Mucosa of descending colon (tissue), 3 donors: Measurements from ENCODE around the gene SPTBN1. TPM values are rescaled to one million over a fixed set of nuclear protein-coding genes. Genes with fewer than 3 reads are reported as not detected.

Experiments used
- ATAC-seq: fragments of 200-7000 bp; cut with Tn5 transposase; one replicate; pipeline ENCODE4 v1.9.1; 2020; ENCODE audit warnings: mild to moderate bottlenecking, moderate library complexity
- DNase-seq, 3 donors: peaks; one replicate each; pipeline ENCODE4 v3.0.0-alpha.2; 2020
- H3K36me3 ChIP-seq: fragments of 200-600 bp; one replicate; pipeline ENCODE4 v1.8.0; 2021; ENCODE audit warnings: low read depth, mild to moderate bottlenecking
- H3K4me1 ChIP-seq: fragments of 200-600 bp; one replicate; pipeline ENCODE4 v1.8.0; 2021; ENCODE audit warnings: low read depth, mild to moderate bottlenecking
- H3K4me3 ChIP-seq: fragments of 200-600 bp; one replicate; pipeline ENCODE4 v1.8.0; 2021; ENCODE audit warnings: mild to moderate bottlenecking
- H3K9me3 ChIP-seq: fragments of 200-600 bp; one replicate; pipeline ENCODE4 v1.8.0; 2021; ENCODE audit warnings: mild to moderate bottlenecking
- CTCF ChIP-seq: fragments of 200-600 bp; IDR thresholded peaks from one replicate; pipeline ENCODE4 v1.8.0; 2022; ENCODE audit warnings: antibody characterized with exemption, mild to moderate bottlenecking
- intact Hi-C, 2 donors: fragments of 100-400 bp; cut with DNase I in 1 of 2; cut with micrococcal nuclease in 1 of 2; formaldehyde crosslinking; loops; one replicate each; pipeline versions ENCODE4 v1.11.0 to v1.11.1; 2022; cut with DNase I, micrococcal nuclease
- total RNA-seq, 3 donors: library from RNA; stranded (reverse); fragmentation: NEBNext Ultra II Directional in 2 of 3; extraction: Animal tissue kit (Norgen Biotek cat#: 25700) in 2 of 3; gene quantifications; one replicate each; pipeline versions ENCODE4 v1.2.1 to v1.2.4, GENCODE V29; 2021 to 2023
- donor health status: DM: no; HTN: no; CAD: no; lungs with moderate emphysema.
- donor health status: DM: no; HTN: no; CAD: no.
- donor health status: DM: no; HTN: yes; CAD: no.

Gene SPTBN1
- total RNA-seq, 3 donors from 2014 or later: 237 to 396 (median 392) TPM

GRCh38 chr2:54494087-54494486 is 38.0 kb downstream of the SPTBN1 start:
- Histone ChIP-seq H3K4me1 (no peaks in the 10 kb centered on the region), H3K36me3 (no peaks in the 10 kb centered on the region), H3K9me3 (no peaks in the 10 kb centered on the region), H3K4me3 (no peak overlapping the region)
- intact Hi-C loops: no loop called here
- DNase-seq (no peak), ATAC-seq (no peak)
- TF ChIP-seq CTCF: no peak

- no peak for DNase-seq
- no peak for ATAC-seq
- Histone ChIP-seq H3K4me1 (no peaks in the 10 kb centered on the region), H3K36me3 (no peaks in the 10 kb centered on the region), H3K4me3 (no peak overlapping the region), H3K9me3 (no peaks in the 10 kb centered on the region)
- intact Hi-C loops: no loop called here
- no peak for TF ChIP-seq CTCF
Observed at GRCh38 chr2:54496920-54497319, 40.8 kb downstream of the SPTBN1 start.

- no peak for TF ChIP-seq CTCF
- intact Hi-C loops: no loop called here
- ATAC-seq (peak; percentile 62), DNase-seq (peak in 1 of 3 donors; percentile 19)
- Histone ChIP-seq H3K4me3 (no peak overlapping the region), H3K4me1 (no peaks in the 10 kb centered on the region), H3K9me3 (no peaks in the 10 kb centered on the region), H3K36me3 (no peaks in the 10 kb centered on the region)
Observed at GRCh38 chr2:54497763-54498680, 41.9 kb downstream of the SPTBN1 start.

- no peak for ATAC-seq
Observed at GRCh38 chr2:54499661-54500060, 43.5 kb downstream of the SPTBN1 start.

GRCh38 chr2:54500404-54501205 is 44.5 kb downstream of the SPTBN1 start:
- DNase-seq (no peak), ATAC-seq (peak; percentile 77)
- no peak overlapping the region for H3K4me3 ChIP-seq
- H3K9me3 ChIP-seq: no peaks in the 10 kb centered on the region
- H3K4me1 ChIP-seq: no peaks in the 10 kb centered on the region
- intact Hi-C loops: no loop called here
- H3K36me3 ChIP-seq: no peaks in the 10 kb centered on the region
- no peak for TF ChIP-seq CTCF

More at GRCh38 chr2:54499661-54500060, 43.5 kb downstream of the SPTBN1 start:
- H3K4me3 ChIP-seq: no peak overlapping the region
- H3K36me3 ChIP-seq: no peaks in the 10 kb centered on the region
- peak in 1 of 3 donors; percentile 31 for DNase-seq
- intact Hi-C loops: no loop called here
- TF ChIP-seq CTCF: no peak
- no peaks in the 10 kb centered on the region for H3K9me3 ChIP-seq
- H3K4me1 ChIP-seq: no peaks in the 10 kb centered on the region
